GM19240 (cell line): ENCODE measurements around the gene FOXP1.

Source experiments
- DNase-seq: peaks from one replicate; pipeline ENCODE4 v3.0.0; 2011; ENCODE audit warnings: low spot score; ENCODE audit not compliant: insufficient read length

Gene FOXP1

DNA sequence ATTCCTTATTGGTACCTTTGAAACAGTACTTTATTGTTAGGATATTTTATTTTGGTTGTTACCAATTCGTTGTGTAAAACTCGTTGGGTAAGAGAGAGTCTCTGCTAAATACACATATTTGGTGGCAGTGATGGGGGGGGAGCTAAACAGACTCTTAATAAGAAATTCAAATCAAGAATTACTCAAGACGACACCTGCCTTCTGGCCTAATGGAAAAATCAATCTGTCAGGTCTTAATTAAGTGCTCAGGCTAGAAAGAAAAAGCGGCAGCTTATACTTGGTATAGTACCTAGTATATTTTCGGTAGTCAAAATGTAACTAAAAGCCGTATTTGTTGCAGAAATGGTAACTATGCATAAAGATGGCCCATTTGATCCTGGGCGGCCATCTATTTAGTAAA, 18.2 kb downstream of the FOXP1 start:
- no peak for DNase-seq

- DNase-seq = no peak
Measured at GRCh38 chr3:71564361-71564760, 19.2 kb downstream of the FOXP1 start.

DNA sequence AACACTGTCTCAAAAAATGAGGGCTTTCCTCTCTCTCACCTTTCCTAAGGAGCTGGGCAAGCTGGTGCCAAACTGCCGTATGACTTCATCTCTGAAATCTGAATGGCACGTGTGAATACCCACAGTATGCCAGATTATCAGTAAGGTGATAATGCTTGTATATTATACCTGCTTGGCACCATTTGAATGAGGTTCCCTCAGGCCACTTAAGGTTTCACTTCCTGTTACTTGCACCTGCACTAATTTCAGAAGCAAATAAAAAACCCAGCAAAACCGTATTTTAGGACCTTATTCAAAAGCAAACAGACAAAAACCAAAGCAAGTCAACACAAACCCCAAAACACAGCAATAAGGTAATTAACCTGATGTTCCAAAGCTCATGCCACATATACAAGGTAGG, 19.7 kb downstream of the FOXP1 start:
- DNase-seq = peak; percentile 25

GRCh38 chr3:71562938-71563337, 20.6 kb downstream of the FOXP1 start:
- no peak for DNase-seq

GRCh38 chr3:71560665-71561064, 22.9 kb downstream of the FOXP1 start:
- DNase-seq = no peak

DNA sequence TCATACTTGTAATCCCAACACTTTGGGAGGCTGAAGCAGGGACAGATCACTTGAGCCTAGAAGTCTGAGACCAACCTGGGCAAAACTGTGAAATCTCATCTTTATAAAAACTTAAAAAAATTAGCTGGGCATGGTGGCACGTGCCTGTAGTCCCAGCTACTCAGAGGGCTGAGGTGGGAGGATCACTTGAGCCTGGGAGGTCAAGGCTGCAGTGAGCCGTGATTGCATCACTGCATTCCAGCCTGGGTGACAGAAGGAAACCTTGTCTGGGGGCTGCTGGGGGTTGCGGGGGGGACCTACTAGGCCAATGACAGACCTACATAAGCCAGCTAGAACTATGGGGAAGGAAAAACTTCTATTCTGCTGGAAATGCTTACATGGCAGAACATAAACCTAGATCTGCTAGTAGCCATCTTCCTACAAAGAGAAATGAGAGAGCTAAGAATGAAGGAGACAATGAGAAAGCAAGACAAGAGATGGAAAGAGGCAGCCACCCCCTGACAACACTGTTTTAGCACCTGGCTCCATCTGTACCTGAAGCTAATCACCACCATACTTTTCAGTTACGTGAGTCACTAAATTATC, 23.9 kb downstream of the FOXP1 start:
- DNase-seq = no peak

GRCh38 chr3:71559021-71559420, 24.5 kb downstream of the FOXP1 start:
- DNase-seq = no peak

GRCh38 chr3:71554649-71555048, 28.9 kb downstream of the FOXP1 start:
- no peak for DNase-seq

DNA sequence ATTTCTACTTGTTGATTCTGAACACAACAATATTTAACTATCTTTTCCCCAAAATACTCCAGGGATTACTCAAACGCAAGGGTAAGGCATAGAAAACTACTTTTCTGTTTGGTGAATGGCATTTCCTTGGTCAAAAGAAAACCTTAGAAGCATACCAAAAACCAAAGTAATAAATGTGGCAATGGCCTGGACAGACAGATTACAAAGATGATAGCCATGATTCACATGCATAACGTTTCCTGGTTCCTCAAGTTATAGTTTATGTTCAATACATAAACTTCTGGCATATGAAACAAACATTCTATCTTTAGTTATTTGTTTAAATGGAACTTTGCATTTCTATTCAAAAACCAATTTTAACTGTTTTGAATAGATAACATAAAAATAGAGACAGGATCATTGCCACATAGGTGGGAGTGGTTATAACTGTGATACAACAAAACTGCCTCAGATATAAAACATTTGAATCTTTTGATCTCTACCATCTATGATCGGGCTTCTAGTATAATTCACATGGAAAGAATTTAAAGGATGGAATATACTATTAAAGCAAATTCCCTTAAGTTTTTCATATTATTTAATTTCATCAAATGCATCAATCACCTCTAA, 32.1 kb downstream of the FOXP1 start:
- no peak for DNase-seq

DNA sequence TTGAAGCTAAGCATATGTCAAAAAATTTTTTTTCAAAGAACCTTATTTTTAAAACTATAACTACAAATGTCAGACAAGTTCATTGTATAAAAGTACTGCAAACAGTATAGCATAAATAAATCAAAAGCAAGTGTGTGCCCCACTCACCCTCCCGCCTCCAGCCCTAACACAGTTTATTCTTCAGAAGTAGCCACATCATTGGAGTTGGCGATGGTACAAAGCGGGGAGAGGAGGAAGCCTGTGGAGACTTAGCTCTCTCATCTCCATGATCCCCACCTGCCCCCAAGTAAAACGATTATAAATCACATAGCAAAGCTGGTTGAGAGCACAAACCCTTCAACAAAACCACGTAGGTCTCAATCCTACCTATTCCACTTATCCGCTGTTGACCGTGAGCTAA, 33.6 kb downstream of the FOXP1 start:
- DNase-seq = no peak

- no peak for DNase-seq
Measured at GRCh38 chr3:71548705-71549384, 34.7 kb downstream of the FOXP1 start.

DNA sequence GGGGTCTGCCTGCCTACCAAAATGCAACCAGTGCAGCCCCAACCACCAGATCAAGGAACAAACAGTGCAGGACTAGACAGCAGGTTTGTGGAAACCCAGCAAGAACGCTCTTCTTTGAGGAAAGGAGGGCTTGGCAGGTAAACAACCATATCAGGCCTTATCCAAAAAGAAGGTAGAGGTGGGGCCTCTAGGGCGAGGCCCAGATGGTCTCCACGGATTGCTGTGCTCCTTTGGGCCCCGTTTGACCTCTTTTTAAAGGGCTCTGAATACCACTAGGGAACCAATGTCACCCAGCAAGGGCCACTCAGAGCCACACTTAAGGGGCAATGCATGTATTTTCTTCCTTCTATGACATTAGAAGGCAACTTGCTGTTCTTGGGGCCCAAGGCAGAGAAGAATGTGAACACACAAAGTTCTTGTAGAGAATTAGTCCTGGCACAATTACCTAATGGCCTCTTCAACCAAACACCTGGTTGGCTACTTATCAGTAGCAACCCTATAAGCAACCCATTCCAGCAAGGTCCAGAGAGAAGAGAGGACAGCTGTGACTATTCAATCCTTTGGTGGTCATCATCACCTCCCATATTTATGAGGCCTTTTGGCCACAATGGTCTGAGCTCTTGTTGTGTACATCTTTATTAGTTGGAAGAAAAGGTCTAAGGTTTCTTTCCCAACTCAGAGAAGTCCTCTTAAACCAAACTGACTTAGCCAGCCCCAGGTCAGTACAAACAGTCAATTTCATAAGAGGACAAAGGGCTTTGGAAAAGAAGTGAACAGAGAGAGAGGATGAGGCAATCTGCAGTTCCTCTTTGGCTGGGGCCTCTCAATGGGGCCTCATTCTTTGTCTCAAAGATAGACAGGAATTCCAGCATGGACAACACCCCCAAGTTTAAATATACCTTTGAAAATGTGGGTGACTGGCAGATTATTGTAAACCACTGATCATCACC, 36.0 kb downstream of the FOXP1 start:
- DNase-seq = no peak

- DNase-seq = no peak
Measured at GRCh38 chr3:71546821-71547220, 36.7 kb downstream of the FOXP1 start.

- no peak for DNase-seq
Measured at GRCh38 chr3:71545330-71545729, 38.2 kb downstream of the FOXP1 start.

DNA sequence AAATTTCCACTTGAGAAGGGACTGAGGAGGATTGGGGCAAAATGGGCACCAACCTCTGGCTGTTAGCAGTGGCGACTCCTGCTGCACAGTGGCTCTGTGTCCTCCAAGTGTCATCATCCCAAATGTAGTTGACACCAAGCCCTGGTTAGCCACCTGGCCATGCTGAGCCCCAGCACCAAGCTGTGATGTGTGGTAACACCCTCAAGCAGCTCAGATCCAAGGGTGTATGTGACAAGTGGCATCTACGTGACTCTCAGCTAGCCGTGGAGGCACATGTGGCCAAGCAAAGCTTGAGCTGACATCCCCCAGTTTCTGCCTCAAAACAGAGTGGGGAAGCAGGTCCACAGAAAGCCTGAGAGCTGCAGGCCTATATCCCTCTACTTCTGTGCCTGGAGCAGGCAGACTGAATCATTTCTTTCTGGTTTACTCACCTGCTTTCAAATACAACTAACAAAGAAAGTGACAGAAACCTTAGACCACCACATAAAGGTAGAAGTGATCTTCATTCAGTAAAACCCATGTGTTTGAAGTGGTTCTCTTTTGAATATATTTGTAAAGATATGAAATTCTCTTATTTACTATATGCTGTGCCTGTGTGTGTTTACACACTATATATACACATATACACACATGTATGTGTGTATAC, 40.0 kb downstream of the FOXP1 start:
- DNase-seq = no peak

DNA sequence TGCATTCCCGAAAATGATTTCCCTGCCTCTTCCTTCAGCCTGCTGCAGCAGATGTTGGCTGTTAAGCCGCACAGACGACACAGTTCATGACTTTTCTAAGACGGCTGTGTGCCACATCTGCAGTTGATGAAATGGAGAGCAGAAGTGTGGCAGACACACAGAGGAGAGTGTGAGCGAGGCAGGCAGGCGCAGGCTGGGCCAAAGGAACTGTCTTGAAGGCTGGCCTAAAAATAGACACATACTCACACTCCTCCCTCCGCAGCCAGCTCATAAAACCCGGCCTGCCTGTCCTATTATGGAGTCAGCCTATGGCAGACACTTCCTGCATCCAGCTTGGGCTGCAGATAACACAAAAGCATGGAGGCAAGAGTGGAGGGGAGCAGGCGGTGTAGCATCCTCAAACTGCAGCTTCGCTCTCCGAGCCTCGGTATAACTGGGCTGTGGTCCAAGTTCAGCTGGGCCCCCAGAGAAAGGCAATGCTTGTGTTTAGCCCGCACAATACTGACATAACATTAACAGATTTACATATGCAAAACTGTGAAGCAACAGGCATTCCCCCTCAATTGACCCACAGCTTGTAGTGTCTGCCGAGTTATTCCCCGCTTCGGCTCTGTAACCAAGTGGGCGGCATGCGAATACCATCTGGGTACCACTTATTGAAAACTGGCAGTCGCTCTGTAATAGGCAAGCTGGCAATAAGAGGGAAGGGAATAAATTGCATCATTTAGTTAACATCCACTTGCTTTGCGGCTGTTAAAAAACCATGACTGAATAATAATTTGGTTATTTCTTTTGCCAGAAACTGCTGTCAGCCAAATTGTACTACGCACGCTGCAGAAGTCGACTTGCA, 40.8 kb downstream of the FOXP1 start:
- no peak for DNase-seq

- no peak for DNase-seq
Measured at GRCh38 chr3:71541313-71541712, 42.2 kb downstream of the FOXP1 start.

DNA sequence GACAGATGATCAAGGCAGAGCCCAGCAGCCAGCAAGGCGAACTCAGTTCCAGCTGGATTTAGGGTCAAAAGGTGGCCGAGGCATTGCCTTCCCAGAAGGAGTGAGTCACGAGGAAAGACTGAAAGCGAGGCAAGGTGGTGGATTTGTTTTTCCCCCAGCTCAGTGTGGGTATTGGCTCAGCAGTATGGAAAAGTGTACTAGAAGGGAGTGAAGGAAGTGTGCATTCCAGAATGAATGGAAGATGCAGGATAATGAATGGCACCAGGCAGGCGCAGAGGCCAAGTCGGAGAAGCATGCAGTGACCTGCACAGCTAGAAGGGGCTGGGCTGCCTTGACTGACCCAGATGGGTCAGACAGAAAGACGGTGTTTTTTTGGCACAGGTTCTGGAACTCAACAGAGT, 46.3 kb downstream of the FOXP1 start:
- no peak for DNase-seq

GRCh38 chr3:71536376-71536965, 47.1 kb downstream of the FOXP1 start:
- DNase-seq = no peak

- no peak for DNase-seq
Measured at GRCh38 chr3:71533588-71533987, 49.9 kb downstream of the FOXP1 start.
